GM12878 (cell line): ENCODE results near the gene ZFAND2B. TPM values are rescaled to one million over a fixed set of nuclear protein-coding genes. Genes with fewer than 3 reads are reported as not detected.

Experiments used
- ASH2L ChIP-seq: fragments of 300-600, 200-600 bp; sonication (generic); IDR thresholded peaks from 2 replicates; pipeline ENCODE4 v1.6.1; 2017; ENCODE audit warnings: low read depth, mild to moderate bottlenecking, borderline replicate concordance
- BCL11A ChIP-seq: IDR thresholded peaks from 2 replicates; pipeline ENCODE4 v1.6.1; 2011; ENCODE audit warnings: low read depth, low read length
- DPF2 ChIP-seq: fragments of 450-650 bp; IDR thresholded peaks from 2 replicates; pipeline ENCODE4 v1.6.1; 2017; ENCODE audit warnings: mild to moderate bottlenecking
- RAD51 ChIP-seq: fragments of 450-650 bp; IDR thresholded peaks from 2 replicates; pipeline ENCODE4 v1.6.1; 2016; ENCODE audit warnings: moderate library complexity, mild to moderate bottlenecking, inconsistent platforms
- RCOR1 ChIP-seq: conservative IDR thresholded peaks from 2 replicates; pipeline ENCODE4 v1.6.1; 2012; ENCODE audit warnings: low read depth, low read length, improper control_type of control experiment
- SMAD1 ChIP-seq: fragments of 450-650 bp; IDR thresholded peaks from 2 replicates; pipeline ENCODE4 v1.6.1; 2018; ENCODE audit warnings: mild to moderate bottlenecking, low read depth; ENCODE audit not compliant: partially characterized antibody
- SMARCA5 ChIP-seq: fragments of 450-650 bp; IDR thresholded peaks from 2 replicates; pipeline ENCODE4 v1.6.1; 2017; ENCODE audit warnings: mild to moderate bottlenecking
- STAT3 ChIP-seq: IDR thresholded peaks from 2 replicates; pipeline ENCODE4 v1.6.1; 2011; ENCODE audit warnings: low read depth, low read length, improper control_type of control experiment
- WRNIP1 ChIP-seq: IDR thresholded peaks from 2 replicates; pipeline ENCODE4 v1.6.1; 2011; ENCODE audit warnings: low read depth, low read length, improper control_type of control experiment, borderline replicate concordance
- polyA plus RNA-seq, 11 experiments: library from polyadenylated mRNA; depleted of rRNA in 4 of 11; unstranded in 6 of 11; stranded (reverse) in 5 of 11; fragments of >200 nt; fragmentation: Nextera tagmentation in 4 of 11; fragmentation: Illumina TruSeq in 1 of 11; extraction: Ambion mirVana in 4 of 11; extraction: Trizol in 1 of 11; gene quantifications; 1 replicate in 1 of 11; 2 replicates in 10 of 11; pipeline versions ENCODE4 v1.2.1 to v1.2.3, GENCODE V29; 2011 to 2016; ENCODE audit warnings: inconsistent platforms in 2 of 11, missing spikeins in 2 of 11, low read depth in 1 of 11
- total RNA-seq, 4 experiments: library from RNA; depleted of rRNA in 3 of 4; stranded (reverse); fragments of >200 nt in 3 of 4; fragmentation: Illumina TruSeq in 1 of 4; extraction: Trizol in 1 of 4; gene quantifications; 2 replicates each; pipeline versions ENCODE4 v1.2.1 to v1.2.3, GENCODE V29; 2013 to 2021
- TF ChIP-seq, protein P1 (sequence below): IDR thresholded peaks from 2 replicates; pipeline ENCODE4 v1.6.1; 2012; ENCODE audit warnings: mild to moderate bottlenecking, low read depth, low read length

ZFAND2B gene
- total and polyA plus RNA-seq, 10 of the 15 experiments (the other 5 are each of a cell fraction or from before 2014, with no cell fraction given) = 5.4 to 28.1 (median 22.4) TPM

DNA sequence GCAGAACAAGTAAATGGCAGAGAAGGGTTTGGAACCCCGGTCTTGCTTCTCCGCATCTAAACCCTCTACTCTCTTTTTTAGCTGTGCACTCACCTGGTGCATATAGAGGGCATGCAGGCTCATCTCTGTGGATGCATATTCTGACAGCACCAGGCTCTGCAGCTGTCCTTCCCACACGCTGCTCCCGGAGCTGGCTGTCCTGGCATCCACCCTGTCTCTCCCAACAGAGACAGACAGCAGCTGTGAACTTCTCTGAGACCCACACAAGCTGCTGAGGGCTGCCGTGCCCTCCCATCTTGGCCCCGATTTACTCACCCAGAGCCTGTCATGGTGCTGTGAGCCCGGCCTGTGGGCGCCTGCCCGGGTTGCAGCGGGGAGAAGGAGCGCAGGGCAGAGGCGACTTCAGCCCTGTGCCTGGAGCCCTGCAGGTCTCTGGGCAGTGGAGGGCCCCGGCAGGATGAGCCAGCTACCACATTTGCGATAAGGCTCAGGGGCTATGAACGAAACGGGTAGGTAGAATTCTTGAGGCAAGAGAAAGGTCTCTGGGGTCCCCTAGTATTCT, 15.5 kb downstream of the ZFAND2B start (continued):
- TF ChIP-seq, protein P1, sequence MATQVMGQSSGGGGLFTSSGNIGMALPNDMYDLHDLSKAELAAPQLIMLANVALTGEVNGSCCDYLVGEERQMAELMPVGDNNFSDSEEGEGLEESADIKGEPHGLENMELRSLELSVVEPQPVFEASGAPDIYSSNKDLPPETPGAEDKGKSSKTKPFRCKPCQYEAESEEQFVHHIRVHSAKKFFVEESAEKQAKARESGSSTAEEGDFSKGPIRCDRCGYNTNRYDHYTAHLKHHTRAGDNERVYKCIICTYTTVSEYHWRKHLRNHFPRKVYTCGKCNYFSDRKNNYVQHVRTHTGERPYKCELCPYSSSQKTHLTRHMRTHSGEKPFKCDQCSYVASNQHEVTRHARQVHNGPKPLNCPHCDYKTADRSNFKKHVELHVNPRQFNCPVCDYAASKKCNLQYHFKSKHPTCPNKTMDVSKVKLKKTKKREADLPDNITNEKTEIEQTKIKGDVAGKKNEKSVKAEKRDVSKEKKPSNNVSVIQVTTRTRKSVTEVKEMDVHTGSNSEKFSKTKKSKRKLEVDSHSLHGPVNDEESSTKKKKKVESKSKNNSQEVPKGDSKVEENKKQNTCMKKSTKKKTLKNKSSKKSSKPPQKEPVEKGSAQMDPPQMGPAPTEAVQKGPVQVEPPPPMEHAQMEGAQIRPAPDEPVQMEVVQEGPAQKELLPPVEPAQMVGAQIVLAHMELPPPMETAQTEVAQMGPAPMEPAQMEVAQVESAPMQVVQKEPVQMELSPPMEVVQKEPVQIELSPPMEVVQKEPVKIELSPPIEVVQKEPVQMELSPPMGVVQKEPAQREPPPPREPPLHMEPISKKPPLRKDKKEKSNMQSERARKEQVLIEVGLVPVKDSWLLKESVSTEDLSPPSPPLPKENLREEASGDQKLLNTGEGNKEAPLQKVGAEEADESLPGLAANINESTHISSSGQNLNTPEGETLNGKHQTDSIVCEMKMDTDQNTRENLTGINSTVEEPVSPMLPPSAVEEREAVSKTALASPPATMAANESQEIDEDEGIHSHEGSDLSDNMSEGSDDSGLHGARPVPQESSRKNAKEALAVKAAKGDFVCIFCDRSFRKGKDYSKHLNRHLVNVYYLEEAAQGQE = no peak
- no peak for TF ChIP-seq DPF2
- no peak for TF ChIP-seq ASH2L
- TF ChIP-seq SMARCA5 = no peak
- no peak for TF ChIP-seq RAD51
- TF ChIP-seq WRNIP1 = no peak
- no peak for TF ChIP-seq BCL11A
- no peak for TF ChIP-seq SMAD1
- TF ChIP-seq RCOR1 = no peak
- no peak for TF ChIP-seq STAT3
